ENCODE results near the gene SACM1L. TPM values are rescaled to one million over a fixed set of nuclear protein-coding genes. Genes with fewer than 3 reads are reported as not detected.
"Not testable (repeated sequence)": the region's sequence is repeated elsewhere in the genome, so short reads cannot be mapped to it uniquely, and the experiment has no call there.

The SACM1L gene
- total RNA-seq, 3 donors from 2014 or later = 48.8 to 52.5 (median 49.2) TPM

- no peak for DNase-seq
- peaks cover 42% of the 10 kb centered on the region for H3K36me3 Mint-ChIP-seq (ENCODE audit: insufficient read depth)
Measured at GRCh38 chr3:45692866-45693265, 3.7 kb downstream of the SACM1L start.

GRCh38 chr3:45693941-45694521, 4.8 kb downstream of the SACM1L start:
- peaks cover 46% of the 10 kb centered on the region for H3K36me3 Mint-ChIP-seq (ENCODE audit: insufficient read depth)
- no peak for DNase-seq
- H3K27me3 Mint-ChIP-seq (ENCODE audit: low read depth) = peaks cover under 1% of the 10 kb centered on the region
- no peaks in the 10 kb centered on the region for H3K9me3 Mint-ChIP-seq
- ATAC-seq = peak; percentile 31 to 36
- peak overlapping the region; percentile 56 for H3K4me3 Mint-ChIP-seq
- H3K4me1 Mint-ChIP-seq (ENCODE audit: low read depth) = peaks cover 72% of the 10 kb centered on the region

More at GRCh38 chr3:45692866-45693265, 3.7 kb downstream of the SACM1L start:
- Mint-ChIP-seq H3K9me3 (no peaks in the 10 kb centered on the region), H3K4me3 (peak overlapping the region; percentile 61), H3K4me1 (ENCODE audit: low read depth) (peaks cover 74% of the 10 kb centered on the region), H3K27me3 (ENCODE audit: low read depth) (peaks cover 3% of the 10 kb centered on the region)
- ATAC-seq = no peak

- Mint-ChIP-seq H3K4me1 (ENCODE audit: low read depth) (peaks cover 78% of the 10 kb centered on the region), H3K36me3 (ENCODE audit: insufficient read depth) (peaks cover 48% of the 10 kb centered on the region), H3K4me3 (peak overlapping the region; percentile 56)
- not testable (repeated sequence) for ATAC-seq; H3K9me3 Mint-ChIP-seq; DNase-seq; H3K27me3 Mint-ChIP-seq (ENCODE audit: low read depth)
Measured at GRCh38 chr3:45695166-45695565, 6.0 kb downstream of the SACM1L start.

- no peak overlapping the region for H3K4me3 Mint-ChIP-seq
- H3K36me3 Mint-ChIP-seq (ENCODE audit: insufficient read depth) = peaks cover 36% of the 10 kb centered on the region
- ATAC-seq (no peak), DNase-seq (no peak)
- no peaks in the 10 kb centered on the region for H3K9me3 Mint-ChIP-seq
- peaks cover 60% of the 10 kb centered on the region for H3K4me1 Mint-ChIP-seq (ENCODE audit: low read depth)
- H3K27me3 Mint-ChIP-seq (ENCODE audit: low read depth) = no peaks in the 10 kb centered on the region
Measured at GRCh38 chr3:45700570-45701073, 11.4 kb downstream of the SACM1L start.

- H3K9me3 Mint-ChIP-seq = no peaks in the 10 kb centered on the region
- H3K4me1 Mint-ChIP-seq (ENCODE audit: low read depth) = peaks cover 59% of the 10 kb centered on the region
- peaks cover 36% of the 10 kb centered on the region for H3K36me3 Mint-ChIP-seq (ENCODE audit: insufficient read depth)
- no peak overlapping the region for H3K4me3 Mint-ChIP-seq
- H3K27me3 Mint-ChIP-seq (ENCODE audit: low read depth) = no peaks in the 10 kb centered on the region
- ATAC-seq = no peak
- DNase-seq = no peak
Measured at GRCh38 chr3:45701172-45701867, 12.1 kb downstream of the SACM1L start.

- H3K27me3 Mint-ChIP-seq (ENCODE audit: low read depth) = no peaks in the 10 kb centered on the region
- H3K4me3 Mint-ChIP-seq = no peak overlapping the region
- H3K9me3 Mint-ChIP-seq = no peaks in the 10 kb centered on the region
- no peak for ATAC-seq
- DNase-seq = no peak
- peaks cover 49% of the 10 kb centered on the region for H3K4me1 Mint-ChIP-seq (ENCODE audit: low read depth)
- peaks cover 42% of the 10 kb centered on the region for H3K36me3 Mint-ChIP-seq (ENCODE audit: insufficient read depth)
Measured at GRCh38 chr3:45704301-45704943, 15.2 kb downstream of the SACM1L start.

- no peak overlapping the region for H3K4me3 Mint-ChIP-seq
- peaks cover 48% of the 10 kb centered on the region for H3K36me3 Mint-ChIP-seq (ENCODE audit: insufficient read depth)
- peaks cover 42% of the 10 kb centered on the region for H3K4me1 Mint-ChIP-seq (ENCODE audit: low read depth)
- ATAC-seq = no peak
- DNase-seq = no peak
- no peaks in the 10 kb centered on the region for H3K9me3 Mint-ChIP-seq
- no peaks in the 10 kb centered on the region for H3K27me3 Mint-ChIP-seq (ENCODE audit: low read depth)
Measured at GRCh38 chr3:45705839-45706808, 16.9 kb downstream of the SACM1L start.

GRCh38 chr3:45711931-45712330, 22.7 kb downstream of the SACM1L start:
- no peak for ATAC-seq

GRCh38 chr3:45712434-45713110, 23.4 kb downstream of the SACM1L start:
- Mint-ChIP-seq H3K36me3 (ENCODE audit: insufficient read depth) (peaks cover 47% of the 10 kb centered on the region), H3K27me3 (ENCODE audit: low read depth) (no peaks in the 10 kb centered on the region), H3K4me3 (no peak overlapping the region), H3K4me1 (ENCODE audit: low read depth) (peaks cover 21% of the 10 kb centered on the region), H3K9me3 (no peaks in the 10 kb centered on the region)
- DNase-seq = no peak
- no peak for ATAC-seq

More at GRCh38 chr3:45711931-45712330, 22.7 kb downstream of the SACM1L start:
- Mint-ChIP-seq H3K4me1 (ENCODE audit: low read depth) (peaks cover 19% of the 10 kb centered on the region), H3K4me3 (no peak overlapping the region), H3K9me3 (no peaks in the 10 kb centered on the region), H3K27me3 (ENCODE audit: low read depth) (no peaks in the 10 kb centered on the region), H3K36me3 (ENCODE audit: insufficient read depth) (peaks cover 48% of the 10 kb centered on the region)
- DNase-seq = no peak

GRCh38 chr3:45715945-45716344, 26.7 kb downstream of the SACM1L start:
- Mint-ChIP-seq H3K36me3 (ENCODE audit: insufficient read depth) (peaks cover 37% of the 10 kb centered on the region), H3K4me3 (no peak overlapping the region), H3K9me3 (no peaks in the 10 kb centered on the region), H3K4me1 (ENCODE audit: low read depth) (peaks cover 23% of the 10 kb centered on the region), H3K27me3 (ENCODE audit: low read depth) (no peaks in the 10 kb centered on the region)
- DNase-seq (no peak), ATAC-seq (no peak)

- H3K4me3 Mint-ChIP-seq = no peak overlapping the region
- peak; percentile 21 to 57 for ATAC-seq
Measured at GRCh38 chr3:45716790-45717336, 27.7 kb downstream of the SACM1L start.

GRCh38 chr3:45719655-45720487, 30.7 kb downstream of the SACM1L start:
- peaks cover 24% of the 10 kb centered on the region for H3K4me1 Mint-ChIP-seq (ENCODE audit: low read depth)
- no peak for DNase-seq
- no peak for ATAC-seq
- H3K27me3 Mint-ChIP-seq (ENCODE audit: low read depth) = no peaks in the 10 kb centered on the region
- peaks cover 41% of the 10 kb centered on the region for H3K36me3 Mint-ChIP-seq (ENCODE audit: insufficient read depth)
- H3K4me3 Mint-ChIP-seq = no peak overlapping the region
- H3K9me3 Mint-ChIP-seq = no peaks in the 10 kb centered on the region

More at GRCh38 chr3:45716790-45717336, 27.7 kb downstream of the SACM1L start:
- DNase-seq = no peak
- H3K27me3 Mint-ChIP-seq (ENCODE audit: low read depth) = no peaks in the 10 kb centered on the region
- H3K4me1 Mint-ChIP-seq (ENCODE audit: low read depth) = peaks cover 21% of the 10 kb centered on the region
- H3K36me3 Mint-ChIP-seq (ENCODE audit: insufficient read depth) = peaks cover 34% of the 10 kb centered on the region
- no peaks in the 10 kb centered on the region for H3K9me3 Mint-ChIP-seq
